HL-60 (cell line): Measurements from ENCODE around the gene VASN.

Experiments used
- DNase-seq, 2 experiments: peaks; one replicate each; pipeline ENCODE4 v3.0.0-alpha.2; 2010 to 2020; ENCODE audit warnings: low read depth in 1 of 2, low spot score in 1 of 2
- H3K27ac ChIP-seq: fragments of 250-450 bp; sonication (Bioruptor Pico); replicated peaks from 2 replicates; pipeline ENCODE4 v1.5.1; 2020; ENCODE audit warnings: mild to moderate bottlenecking, moderate library complexity
- H3K27me3 ChIP-seq: fragments of 250-450 bp; sonication (Bioruptor Pico); 2 replicates; pipeline ENCODE4 v1.5.1; 2021; ENCODE audit warnings: mild to moderate bottlenecking, moderate library complexity; ENCODE audit not compliant: insufficient read depth, poor library complexity, severe bottlenecking
- H3K4me3 ChIP-seq: replicated peaks from 2 replicates; pipeline ENCODE4 v1.5.1; 2011; ENCODE audit warnings: mild to moderate bottlenecking, control low read depth, low read length; ENCODE audit not compliant: insufficient read depth
- GABPA ChIP-seq: IDR thresholded peaks from 2 replicates; pipeline ENCODE4 v1.6.1; 2012; ENCODE audit warnings: low read depth
- POLR2AphosphoS5 ChIP-seq: IDR thresholded peaks from 2 replicates; pipeline ENCODE4 v1.6.1; 2012; ENCODE audit warnings: low read depth
- SPI1 ChIP-seq: IDR thresholded peaks from 2 replicates; pipeline ENCODE4 v1.6.1; 2012; ENCODE audit warnings: low read depth, mild to moderate bottlenecking, borderline replicate concordance
- TF ChIP-seq, protein P1 (sequence below): IDR thresholded peaks from 2 replicates; pipeline ENCODE4 v1.6.1; 2012; ENCODE audit warnings: low read depth; ENCODE audit not compliant: insufficient replicate concordance
- TF ChIP-seq, protein P2 (sequence below): IDR thresholded peaks from one replicate; pipeline ENCODE4 v1.5.1; 2011; ENCODE audit warnings: low read length, control low read depth, inconsistent platforms; ENCODE audit not compliant: insufficient read depth

VASN gene

DNA sequence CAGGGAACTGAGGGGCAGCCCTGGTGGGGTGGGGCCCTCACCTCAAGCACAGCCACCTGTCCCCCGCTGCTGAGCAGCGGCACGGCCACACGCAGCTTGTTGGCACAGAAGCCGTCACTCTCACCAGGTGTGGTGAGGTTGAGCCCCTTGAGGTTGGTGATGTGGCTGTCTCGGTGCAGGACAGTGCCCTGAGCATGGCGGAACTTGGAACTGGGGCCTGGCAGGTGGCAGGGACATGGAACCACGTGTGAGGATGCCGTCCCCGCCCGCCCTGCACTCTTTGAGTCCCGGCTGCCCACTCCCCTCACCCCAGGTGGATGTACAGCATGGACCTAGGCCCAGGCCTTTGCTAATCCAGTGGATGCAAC, 9.7 kb upstream of the VASN start:
- TF ChIP-seq GABPA (no peak), POLR2AphosphoS5 (no peak), SPI1 (no peak)
- TF ChIP-seq, protein P1, sequence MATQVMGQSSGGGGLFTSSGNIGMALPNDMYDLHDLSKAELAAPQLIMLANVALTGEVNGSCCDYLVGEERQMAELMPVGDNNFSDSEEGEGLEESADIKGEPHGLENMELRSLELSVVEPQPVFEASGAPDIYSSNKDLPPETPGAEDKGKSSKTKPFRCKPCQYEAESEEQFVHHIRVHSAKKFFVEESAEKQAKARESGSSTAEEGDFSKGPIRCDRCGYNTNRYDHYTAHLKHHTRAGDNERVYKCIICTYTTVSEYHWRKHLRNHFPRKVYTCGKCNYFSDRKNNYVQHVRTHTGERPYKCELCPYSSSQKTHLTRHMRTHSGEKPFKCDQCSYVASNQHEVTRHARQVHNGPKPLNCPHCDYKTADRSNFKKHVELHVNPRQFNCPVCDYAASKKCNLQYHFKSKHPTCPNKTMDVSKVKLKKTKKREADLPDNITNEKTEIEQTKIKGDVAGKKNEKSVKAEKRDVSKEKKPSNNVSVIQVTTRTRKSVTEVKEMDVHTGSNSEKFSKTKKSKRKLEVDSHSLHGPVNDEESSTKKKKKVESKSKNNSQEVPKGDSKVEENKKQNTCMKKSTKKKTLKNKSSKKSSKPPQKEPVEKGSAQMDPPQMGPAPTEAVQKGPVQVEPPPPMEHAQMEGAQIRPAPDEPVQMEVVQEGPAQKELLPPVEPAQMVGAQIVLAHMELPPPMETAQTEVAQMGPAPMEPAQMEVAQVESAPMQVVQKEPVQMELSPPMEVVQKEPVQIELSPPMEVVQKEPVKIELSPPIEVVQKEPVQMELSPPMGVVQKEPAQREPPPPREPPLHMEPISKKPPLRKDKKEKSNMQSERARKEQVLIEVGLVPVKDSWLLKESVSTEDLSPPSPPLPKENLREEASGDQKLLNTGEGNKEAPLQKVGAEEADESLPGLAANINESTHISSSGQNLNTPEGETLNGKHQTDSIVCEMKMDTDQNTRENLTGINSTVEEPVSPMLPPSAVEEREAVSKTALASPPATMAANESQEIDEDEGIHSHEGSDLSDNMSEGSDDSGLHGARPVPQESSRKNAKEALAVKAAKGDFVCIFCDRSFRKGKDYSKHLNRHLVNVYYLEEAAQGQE = no peak
- TF ChIP-seq, protein P2, sequence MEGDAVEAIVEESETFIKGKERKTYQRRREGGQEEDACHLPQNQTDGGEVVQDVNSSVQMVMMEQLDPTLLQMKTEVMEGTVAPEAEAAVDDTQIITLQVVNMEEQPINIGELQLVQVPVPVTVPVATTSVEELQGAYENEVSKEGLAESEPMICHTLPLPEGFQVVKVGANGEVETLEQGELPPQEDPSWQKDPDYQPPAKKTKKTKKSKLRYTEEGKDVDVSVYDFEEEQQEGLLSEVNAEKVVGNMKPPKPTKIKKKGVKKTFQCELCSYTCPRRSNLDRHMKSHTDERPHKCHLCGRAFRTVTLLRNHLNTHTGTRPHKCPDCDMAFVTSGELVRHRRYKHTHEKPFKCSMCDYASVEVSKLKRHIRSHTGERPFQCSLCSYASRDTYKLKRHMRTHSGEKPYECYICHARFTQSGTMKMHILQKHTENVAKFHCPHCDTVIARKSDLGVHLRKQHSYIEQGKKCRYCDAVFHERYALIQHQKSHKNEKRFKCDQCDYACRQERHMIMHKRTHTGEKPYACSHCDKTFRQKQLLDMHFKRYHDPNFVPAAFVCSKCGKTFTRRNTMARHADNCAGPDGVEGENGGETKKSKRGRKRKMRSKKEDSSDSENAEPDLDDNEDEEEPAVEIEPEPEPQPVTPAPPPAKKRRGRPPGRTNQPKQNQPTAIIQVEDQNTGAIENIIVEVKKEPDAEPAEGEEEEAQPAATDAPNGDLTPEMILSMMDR = no peak
- DNase-seq = no peak
- Histone ChIP-seq H3K4me3 (no peak overlapping the region), H3K27me3 (no peaks in the 10 kb centered on the region), H3K27ac (no peak overlapping the region)

DNA sequence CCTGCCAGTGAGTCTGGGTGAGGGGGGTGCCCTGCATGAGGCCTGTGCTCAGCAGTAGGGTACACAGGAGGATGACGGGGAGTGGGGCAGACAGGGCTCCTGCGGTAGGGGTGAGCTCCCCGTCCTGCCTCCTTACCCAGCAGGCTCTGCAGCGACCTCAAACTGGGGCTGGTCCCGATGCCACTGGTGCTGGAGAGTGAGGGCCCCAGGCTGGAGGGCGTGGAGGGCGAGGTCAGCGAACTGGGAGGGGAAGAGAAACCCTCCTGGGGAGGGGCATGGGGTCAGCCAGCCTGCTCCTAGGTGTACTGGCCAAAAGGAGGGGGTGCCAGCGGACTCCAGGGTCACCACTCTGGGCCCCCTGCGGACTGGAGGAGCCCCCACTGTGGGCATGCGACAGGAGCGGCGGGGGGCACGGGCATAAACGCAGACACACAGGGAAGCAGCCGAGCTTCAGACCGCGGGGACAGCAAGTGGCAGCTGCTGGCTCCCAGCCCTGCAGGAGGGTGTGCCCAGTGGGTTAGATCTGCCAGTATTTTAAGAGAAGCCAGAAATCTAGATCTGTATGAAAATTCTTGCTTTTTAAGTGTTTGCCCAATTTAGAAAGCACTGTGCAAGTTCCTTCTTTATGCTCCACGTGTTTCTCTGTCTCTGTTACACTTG, 9.0 kb upstream of the VASN start:
- no peak for DNase-seq
- Histone ChIP-seq H3K27ac (no peak overlapping the region), H3K27me3 (no peaks in the 10 kb centered on the region), H3K4me3 (no peak overlapping the region)
- TF ChIP-seq, protein P2 = no peak
- TF ChIP-seq SPI1 (no peak), GABPA (no peak), POLR2AphosphoS5 (no peak)
- TF ChIP-seq, protein P1 = no peak

DNA sequence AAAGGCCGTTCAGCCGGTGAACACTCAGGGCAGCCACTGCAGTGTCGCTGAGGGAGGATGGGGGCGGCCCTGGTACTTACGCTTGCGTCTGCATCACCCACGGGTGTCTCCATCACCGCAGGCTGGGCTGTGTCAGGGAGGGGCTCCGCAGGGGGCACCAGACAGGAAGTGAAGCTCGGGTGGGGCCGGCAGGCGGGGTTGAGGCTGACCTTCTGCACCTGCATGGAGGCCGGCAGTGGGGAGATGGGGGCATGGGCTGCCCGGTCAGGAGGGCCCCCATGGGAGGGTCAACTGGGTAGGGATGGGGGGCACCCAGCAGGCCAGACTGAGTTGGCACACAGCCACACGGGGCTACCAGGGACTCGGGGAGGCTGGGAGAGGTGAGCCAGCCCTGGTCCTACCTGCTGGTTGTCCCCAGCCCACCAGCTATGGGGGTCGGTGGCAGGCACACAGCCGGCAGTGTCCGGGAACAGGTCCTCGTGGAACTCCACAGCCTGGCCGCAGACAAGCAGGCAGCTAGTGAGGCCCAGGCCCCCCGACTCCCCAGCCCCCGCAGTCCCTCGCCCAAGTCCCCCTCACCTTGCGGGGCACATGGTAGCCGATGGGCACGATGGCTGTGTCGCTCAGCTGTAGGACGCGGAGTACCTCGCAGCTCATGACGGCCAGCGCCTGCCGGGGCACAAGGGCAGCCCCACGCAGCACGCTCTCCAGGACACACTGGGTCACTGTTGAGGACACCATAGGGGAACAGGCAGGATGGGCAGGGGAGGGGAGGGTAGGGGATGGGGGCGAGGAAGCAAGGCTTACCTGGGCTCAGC, 7.2 kb upstream of the VASN start:
- TF ChIP-seq, protein P1 = no peak
- TF ChIP-seq GABPA = no peak
- TF ChIP-seq, protein P2 = no peak
- no peak for TF ChIP-seq POLR2AphosphoS5
- TF ChIP-seq SPI1 = no peak
- no peak overlapping the region for H3K4me3 ChIP-seq
- no peaks in the 10 kb centered on the region for H3K27me3 ChIP-seq
- no peak for DNase-seq
- H3K27ac ChIP-seq = no peak overlapping the region
